AG09319 (cell line): ENCODE measurements around the gene FOXO3.

Source experiments
- DNase-seq: peaks from one replicate; pipeline ENCODE4 v3.0.0-alpha.2; 2010; ENCODE audit warnings: low read depth; ENCODE audit errors: extremely low read depth
- CTCF ChIP-seq: IDR thresholded peaks from 2 replicates; pipeline ENCODE4 v1.5.1; 2011; ENCODE audit warnings: low read depth, mild to moderate bottlenecking, inconsistent platforms, low read length, moderate library complexity

The FOXO3 gene

GRCh38 chr6:108560463-108561308, at the start of gene FOXO3:
Gene FOXO3 (plus strand): TSS chr6:108560917. CDS start chr6:108561209, 292 bp downstream.
- DNase-seq: peak; percentile 67
- no peak; the same call in 1 of the 2 replicates for TF ChIP-seq CTCF

- TF ChIP-seq CTCF: peak; percentile 37
- DNase-seq: no peak
Measured at GRCh38 chr6:108518714-108519576, 41.8 kb upstream of the FOXO3 start.

- DNase-seq: no peak
- TF ChIP-seq CTCF: no peak
Measured at GRCh38 chr6:108521616-108522107, 39.1 kb upstream of the FOXO3 start.

- DNase-seq: no peak
- no peak for TF ChIP-seq CTCF
Measured at GRCh38 chr6:108523697-108524096, 37.0 kb upstream of the FOXO3 start.

GRCh38 chr6:108524528-108525248, 36.0 kb upstream of the FOXO3 start:
- no peak for TF ChIP-seq CTCF
- no peak for DNase-seq

- DNase-seq: no peak
- TF ChIP-seq CTCF: peak; percentile 79
Measured at GRCh38 chr6:108526739-108527174, 34.0 kb upstream of the FOXO3 start.
